OCI-LY1 (cell line): ENCODE measurements around the gene IGSF11.
"Not testable (repeated sequence)": the region's sequence is repeated elsewhere in the genome, so short reads cannot be mapped to it uniquely, and the experiment has no call there.

ENCODE experiments used
- EZH2 ChIP-seq: fragments of 200-600 bp; sonication (generic), shearing (Covaris generic); IDR thresholded peaks from 2 replicates; pipeline ENCODE4 v1.8.0; 2017; ENCODE audit warnings: borderline replicate concordance, mixed run types, mild to moderate bottlenecking, antibody characterized with exemption, low read length, moderate library complexity, mixed read lengths
- TF ChIP-seq, protein P1 (sequence below): fragments of 200-600 bp; sonication (generic), shearing (Covaris generic); IDR thresholded peaks from 2 replicates; pipeline ENCODE4 v1.5.1; 2017; ENCODE audit warnings: mild to moderate bottlenecking, antibody characterized with exemption, low read length, moderate library complexity, mixed read lengths

DNA sequence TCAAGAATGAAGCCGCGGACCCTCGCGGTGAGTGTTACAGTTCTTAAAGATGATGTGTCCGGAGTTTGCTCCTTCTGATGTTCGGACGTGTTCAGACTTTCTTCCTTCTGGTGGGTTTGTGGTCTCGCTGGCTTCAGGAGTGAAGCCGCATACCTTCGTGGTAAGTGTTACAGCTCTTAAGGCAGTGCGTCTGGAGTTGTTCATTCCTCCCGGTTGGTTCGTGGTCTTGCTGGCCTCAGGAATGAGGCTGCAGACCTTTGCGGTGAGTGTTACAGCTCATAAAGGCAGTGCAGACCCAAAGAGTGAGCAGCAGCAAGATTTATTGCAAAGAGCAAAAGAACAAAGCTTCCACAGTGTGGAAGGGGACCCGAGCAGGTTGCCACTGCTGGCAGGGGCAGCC, 37.8 kb upstream of the IGSF11 start:
- TF ChIP-seq, protein P1, sequence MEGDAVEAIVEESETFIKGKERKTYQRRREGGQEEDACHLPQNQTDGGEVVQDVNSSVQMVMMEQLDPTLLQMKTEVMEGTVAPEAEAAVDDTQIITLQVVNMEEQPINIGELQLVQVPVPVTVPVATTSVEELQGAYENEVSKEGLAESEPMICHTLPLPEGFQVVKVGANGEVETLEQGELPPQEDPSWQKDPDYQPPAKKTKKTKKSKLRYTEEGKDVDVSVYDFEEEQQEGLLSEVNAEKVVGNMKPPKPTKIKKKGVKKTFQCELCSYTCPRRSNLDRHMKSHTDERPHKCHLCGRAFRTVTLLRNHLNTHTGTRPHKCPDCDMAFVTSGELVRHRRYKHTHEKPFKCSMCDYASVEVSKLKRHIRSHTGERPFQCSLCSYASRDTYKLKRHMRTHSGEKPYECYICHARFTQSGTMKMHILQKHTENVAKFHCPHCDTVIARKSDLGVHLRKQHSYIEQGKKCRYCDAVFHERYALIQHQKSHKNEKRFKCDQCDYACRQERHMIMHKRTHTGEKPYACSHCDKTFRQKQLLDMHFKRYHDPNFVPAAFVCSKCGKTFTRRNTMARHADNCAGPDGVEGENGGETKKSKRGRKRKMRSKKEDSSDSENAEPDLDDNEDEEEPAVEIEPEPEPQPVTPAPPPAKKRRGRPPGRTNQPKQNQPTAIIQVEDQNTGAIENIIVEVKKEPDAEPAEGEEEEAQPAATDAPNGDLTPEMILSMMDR: not testable (repeated sequence)
- not testable (repeated sequence) for TF ChIP-seq EZH2
